Uterus (tissue), 2 donors: ENCODE results near the gene PAQR4.

Experiments used
- CTCF ChIP-seq, 4 experiments: fragments of 200-600 bp in 2 of 4; fragments of 450-650 bp in 2 of 4; sonication (generic) in 2 of 4; IDR thresholded peaks; one replicate each; pipeline ENCODE4 v1.5.1; 2016 to 2019; ENCODE audit warnings: antibody characterized with exemption in 4 of 4, mild to moderate bottlenecking in 2 of 4, moderate library complexity in 1 of 4
- POLR2A ChIP-seq, 2 donors: fragments of 450-650 bp; IDR thresholded peaks; one replicate each; pipeline ENCODE4 v1.6.1; 2016; ENCODE audit warnings: antibody characterized with exemption in 2 of 2, mild to moderate bottlenecking in 1 of 2, moderate library complexity in 1 of 2

- TF ChIP-seq CTCF (IDR thresholded peaks at IDR 0.05) (no peak), POLR2A (IDR thresholded peaks at IDR 0.05) (no peak)
These were observed 27.1 kb downstream of the PAQR4 start for GRCh38 chr16:2996298-2996697.
